ENCODE data around the gene CRISP1. TPM values are rescaled to one million over a fixed set of nuclear protein-coding genes. Genes with fewer than 3 reads are reported as not detected.
"Not testable (repeated sequence)": the region's sequence is repeated elsewhere in the genome, so short reads cannot be mapped to it uniquely, and the experiment has no call there.

The CRISP1 gene
- total and polyA plus RNA-seq, 2 donors (not counting 3 experiments of a cell fraction or from before 2014, with no cell fraction given): not detected

GRCh38 chr6:49898904-49899566 is 32.7 kb upstream of the CRISP1 start:
- Histone ChIP-seq H3K79me2 (ENCODE audit: control insufficient read depth, insufficient read depth, low read length) (no peaks in the 10 kb centered on the region), H4K20me1 (replicated peaks; ENCODE audit: control insufficient read depth, extremely low read depth, insufficient read depth, low read length) (no peaks in the 10 kb centered on the region), H3K4me1 (ENCODE audit: control insufficient read depth, extremely low read depth, insufficient read depth, low read length) (no peaks in the 10 kb centered on the region), H2AFZ (ENCODE audit: low read depth, low read length) (no peak overlapping the region), H3K36me3 (ENCODE audit: control insufficient read depth in 2 of 2, extremely low read depth in 1 of 2, insufficient read depth in 2 of 2, low read length in 2 of 2) (no peaks in the 10 kb centered on the region), H3K27ac (ENCODE audit: insufficient read depth, low read depth, low read length) (no peak overlapping the region), H3K9ac (replicated peaks; ENCODE audit: extremely low read depth, insufficient read depth, low read length) (no peak overlapping the region), H3K4me3 (replicated peaks in 1 of 3; ENCODE audit: insufficient read depth in 1 of 3, low read depth in 1 of 3, low read length in 3 of 3) (no peak overlapping the region), H3K4me2 (ENCODE audit: insufficient read depth, low read length) (no peak overlapping the region), H3K27me3 (ENCODE audit: control insufficient read depth in 2 of 2, insufficient read depth in 2 of 2, low read length in 2 of 2) (no peaks in the 10 kb centered on the region), H3K9me1 (replicated peaks; ENCODE audit: control insufficient read depth, extremely low read depth, insufficient read depth, low read length) (no peaks in the 10 kb centered on the region), H3K9me3 (replicated peaks; ENCODE audit: control insufficient read depth, insufficient read depth, low read length) (no peaks in the 10 kb centered on the region)
- POLR2A ChIA-PET: no interaction called here
- CTCF ChIA-PET: no interaction called here
- DNase-seq (ENCODE audit: low read depth, low spot score): no peak
- BruUV-seq (replicated peaks): no TSS peak
- TF ChIP-seq POLR2AphosphoS5 (IDR thresholded peaks at IDR 0.05; ENCODE audit: insufficient read depth, low read depth, low read length) (no peak), POLR2A (IDR thresholded peaks at IDR 0.05; ENCODE audit: low read depth, low read length) (no peak), EZH2 (IDR thresholded peaks at IDR 0.05; ENCODE audit: borderline replicate concordance, low read depth, low read length, severe bottlenecking) (no peak), FOS (IDR thresholded peaks at IDR 0.05; ENCODE audit: borderline replicate concordance, insufficient read depth, low read length) (no peak), GATA2 (IDR thresholded peaks at IDR 0.05; ENCODE audit: insufficient read depth, insufficient read length, low read depth, low read length) (no peak), JUN (IDR thresholded peaks at IDR 0.05; ENCODE audit: borderline replicate concordance, insufficient read depth, insufficient read length, low read depth) (no peak), MYC (IDR thresholded peaks at IDR 0.05; ENCODE audit: low read depth, low read length) (no peak)
- TF ChIP-seq, protein P1, sequence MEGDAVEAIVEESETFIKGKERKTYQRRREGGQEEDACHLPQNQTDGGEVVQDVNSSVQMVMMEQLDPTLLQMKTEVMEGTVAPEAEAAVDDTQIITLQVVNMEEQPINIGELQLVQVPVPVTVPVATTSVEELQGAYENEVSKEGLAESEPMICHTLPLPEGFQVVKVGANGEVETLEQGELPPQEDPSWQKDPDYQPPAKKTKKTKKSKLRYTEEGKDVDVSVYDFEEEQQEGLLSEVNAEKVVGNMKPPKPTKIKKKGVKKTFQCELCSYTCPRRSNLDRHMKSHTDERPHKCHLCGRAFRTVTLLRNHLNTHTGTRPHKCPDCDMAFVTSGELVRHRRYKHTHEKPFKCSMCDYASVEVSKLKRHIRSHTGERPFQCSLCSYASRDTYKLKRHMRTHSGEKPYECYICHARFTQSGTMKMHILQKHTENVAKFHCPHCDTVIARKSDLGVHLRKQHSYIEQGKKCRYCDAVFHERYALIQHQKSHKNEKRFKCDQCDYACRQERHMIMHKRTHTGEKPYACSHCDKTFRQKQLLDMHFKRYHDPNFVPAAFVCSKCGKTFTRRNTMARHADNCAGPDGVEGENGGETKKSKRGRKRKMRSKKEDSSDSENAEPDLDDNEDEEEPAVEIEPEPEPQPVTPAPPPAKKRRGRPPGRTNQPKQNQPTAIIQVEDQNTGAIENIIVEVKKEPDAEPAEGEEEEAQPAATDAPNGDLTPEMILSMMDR (IDR thresholded peaks at IDR 0.05; ENCODE audit: extremely low read depth in 1 of 2, insufficient read depth in 1 of 2, low read depth in 1 of 2, low read length in 2 of 2): no peak
- TF ChIP-seq, protein P2, sequence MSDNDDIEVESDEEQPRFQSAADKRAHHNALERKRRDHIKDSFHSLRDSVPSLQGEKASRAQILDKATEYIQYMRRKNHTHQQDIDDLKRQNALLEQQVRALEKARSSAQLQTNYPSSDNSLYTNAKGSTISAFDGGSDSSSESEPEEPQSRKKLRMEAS (IDR thresholded peaks at IDR 0.05; ENCODE audit: insufficient read depth, insufficient read length): no peak
- dilution Hi-C loops (cut with MboI; ENCODE audit: extremely low pct_ligation_motif_present, low sequenced_read_pairs) (no loop called here), intact Hi-C loops (cut with micrococcal nuclease) (no loop called here)
- no peak for FAIRE-seq

- H3K4me2 ChIP-seq (ENCODE audit: insufficient read depth, low read length); intact Hi-C loops (cut with micrococcal nuclease); dilution Hi-C loops (cut with MboI; ENCODE audit: extremely low pct_ligation_motif_present, low sequenced_read_pairs): not testable (repeated sequence)
Observed at GRCh38 chr6:49895553-49895952, 29.2 kb upstream of the CRISP1 start.

More at GRCh38 chr6:49895553-49895952, 29.2 kb upstream of the CRISP1 start:
- H4K20me1 ChIP-seq (replicated peaks; ENCODE audit: control insufficient read depth, extremely low read depth, insufficient read depth, low read length); CTCF ChIA-PET; H3K27me3 ChIP-seq (ENCODE audit: control insufficient read depth in 2 of 2, insufficient read depth in 2 of 2, low read length in 2 of 2); H3K4me1 ChIP-seq (ENCODE audit: control insufficient read depth, extremely low read depth, insufficient read depth, low read length); H3K9me3 ChIP-seq (replicated peaks; ENCODE audit: control insufficient read depth, insufficient read depth, low read length); BruUV-seq (replicated peaks); H3K27ac ChIP-seq (ENCODE audit: insufficient read depth, low read depth, low read length); FAIRE-seq; H3K4me3 ChIP-seq (replicated peaks in 1 of 3; ENCODE audit: insufficient read depth in 1 of 3, low read depth in 1 of 3, low read length in 3 of 3); DNase-seq (ENCODE audit: low read depth, low spot score); H3K79me2 ChIP-seq (ENCODE audit: control insufficient read depth, insufficient read depth, low read length); H3K9ac ChIP-seq (replicated peaks; ENCODE audit: extremely low read depth, insufficient read depth, low read length); POLR2A ChIA-PET; H2AFZ ChIP-seq (ENCODE audit: low read depth, low read length); H3K9me1 ChIP-seq (replicated peaks; ENCODE audit: control insufficient read depth, extremely low read depth, insufficient read depth, low read length); H3K36me3 ChIP-seq (ENCODE audit: control insufficient read depth in 2 of 2, extremely low read depth in 1 of 2, insufficient read depth in 2 of 2, low read length in 2 of 2): not testable (repeated sequence)

Measured in endothelial cell of umbilical vein (primary cell).